ENCODE results near the gene UBE2M.
"Not testable (repeated sequence)": the region's sequence is repeated elsewhere in the genome, so short reads cannot be mapped to it uniquely, and the experiment has no call there.

Gene UBE2M

GRCh38 chr19:58558066-58558622 lies at the start of gene UBE2M:
TSS of gene UBE2M (minus strand) at chr19:58558611. CDS start at chr19:58558381, 230 bp downstream.
- DNase-seq (ENCODE audit: low spot score), result peak; percentile 66

- not testable (repeated sequence) for DNase-seq (ENCODE audit: low spot score)
Measured at GRCh38 chr19:58607213-58607612, 48.8 kb upstream of the UBE2M start.

DNA sequence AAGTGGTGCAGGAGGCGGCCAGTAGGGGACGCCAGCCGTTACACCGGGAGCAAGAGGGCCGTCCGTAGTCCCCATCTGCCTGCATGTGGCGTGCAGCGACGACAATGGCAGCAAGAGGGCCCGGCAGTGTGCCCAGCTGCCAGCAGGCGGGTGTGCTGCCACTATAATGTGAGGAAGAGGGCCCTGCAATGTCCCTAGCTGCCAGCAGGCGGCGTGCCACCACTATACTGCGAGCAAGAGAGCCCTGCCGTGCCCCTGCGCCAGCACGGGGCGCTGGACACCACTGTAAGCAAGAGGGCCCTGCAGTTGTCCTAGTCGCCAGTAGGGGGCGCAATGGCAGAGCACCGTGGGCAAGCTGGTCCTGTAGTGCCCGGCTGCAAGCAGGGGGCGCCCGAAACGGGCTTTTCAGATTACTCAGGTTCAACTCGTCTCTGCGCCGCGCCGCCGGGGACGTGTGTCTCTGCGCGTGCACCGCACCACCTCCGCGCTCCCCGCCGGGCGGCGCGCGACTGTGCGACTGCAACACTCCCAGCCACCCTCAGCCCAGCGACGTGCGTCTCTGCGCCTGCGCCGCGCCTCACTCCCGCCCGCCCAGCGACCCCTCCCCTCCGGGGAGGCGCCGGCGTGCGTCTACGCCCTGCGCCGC lies 48.0 kb upstream of the UBE2M start:
- not testable (repeated sequence) for DNase-seq (ENCODE audit: low spot score)

- no peak for DNase-seq (ENCODE audit: low spot score)
Measured at GRCh38 chr19:58586133-58586765, 27.8 kb upstream of the UBE2M start.

- DNase-seq (ENCODE audit: low spot score), result no peak
Measured at GRCh38 chr19:58585442-58586132, 27.2 kb upstream of the UBE2M start.

DNA sequence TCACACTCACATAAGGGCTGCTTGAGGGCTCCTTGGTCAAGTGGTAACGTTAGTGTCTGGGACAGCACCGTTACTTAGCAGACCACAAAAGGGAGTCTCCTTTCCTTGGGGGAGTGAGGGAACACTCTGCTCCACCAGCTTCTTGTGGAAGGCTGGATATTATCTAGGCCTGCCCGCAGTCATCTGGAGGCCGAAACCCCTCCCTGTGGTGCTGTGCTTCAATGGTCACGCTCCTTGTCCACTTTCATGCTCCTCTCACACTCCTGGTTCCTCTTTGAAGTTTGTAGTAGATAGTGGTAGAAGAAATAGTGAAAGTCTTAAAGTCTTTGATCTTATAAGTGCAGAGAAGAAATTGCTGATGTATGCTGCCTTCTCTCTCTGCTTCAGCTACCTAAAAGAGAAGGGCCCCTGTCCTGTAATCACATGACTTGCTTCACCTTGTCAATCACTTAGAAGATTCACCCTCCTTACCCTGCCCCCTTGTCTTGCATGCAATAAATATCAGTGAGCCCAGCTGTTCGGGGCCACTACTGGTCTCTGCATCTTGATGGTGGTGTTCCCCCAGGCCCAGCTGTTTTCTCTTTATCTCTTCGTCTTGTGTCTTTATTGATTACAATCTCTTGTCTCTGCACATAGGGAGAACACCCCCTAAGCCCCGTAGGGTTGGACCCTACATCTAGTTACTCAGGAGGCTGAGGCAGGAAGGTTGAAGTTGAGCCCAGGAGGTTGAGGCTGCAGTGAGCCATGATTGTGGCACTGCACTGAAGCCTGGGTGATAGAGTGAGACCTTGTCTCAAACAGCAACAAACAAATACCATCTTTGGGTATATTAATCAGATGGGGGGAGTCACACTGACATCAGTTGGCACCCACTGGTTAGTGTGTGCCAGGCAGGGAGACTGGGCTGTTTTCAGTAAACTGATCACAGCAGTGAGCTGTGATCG lies 26.4 kb upstream of the UBE2M start:
- no peak for DNase-seq (ENCODE audit: low spot score)

- DNase-seq (ENCODE audit: low spot score), result no peak
Measured at GRCh38 chr19:58582985-58583384, 24.6 kb upstream of the UBE2M start.

DNA sequence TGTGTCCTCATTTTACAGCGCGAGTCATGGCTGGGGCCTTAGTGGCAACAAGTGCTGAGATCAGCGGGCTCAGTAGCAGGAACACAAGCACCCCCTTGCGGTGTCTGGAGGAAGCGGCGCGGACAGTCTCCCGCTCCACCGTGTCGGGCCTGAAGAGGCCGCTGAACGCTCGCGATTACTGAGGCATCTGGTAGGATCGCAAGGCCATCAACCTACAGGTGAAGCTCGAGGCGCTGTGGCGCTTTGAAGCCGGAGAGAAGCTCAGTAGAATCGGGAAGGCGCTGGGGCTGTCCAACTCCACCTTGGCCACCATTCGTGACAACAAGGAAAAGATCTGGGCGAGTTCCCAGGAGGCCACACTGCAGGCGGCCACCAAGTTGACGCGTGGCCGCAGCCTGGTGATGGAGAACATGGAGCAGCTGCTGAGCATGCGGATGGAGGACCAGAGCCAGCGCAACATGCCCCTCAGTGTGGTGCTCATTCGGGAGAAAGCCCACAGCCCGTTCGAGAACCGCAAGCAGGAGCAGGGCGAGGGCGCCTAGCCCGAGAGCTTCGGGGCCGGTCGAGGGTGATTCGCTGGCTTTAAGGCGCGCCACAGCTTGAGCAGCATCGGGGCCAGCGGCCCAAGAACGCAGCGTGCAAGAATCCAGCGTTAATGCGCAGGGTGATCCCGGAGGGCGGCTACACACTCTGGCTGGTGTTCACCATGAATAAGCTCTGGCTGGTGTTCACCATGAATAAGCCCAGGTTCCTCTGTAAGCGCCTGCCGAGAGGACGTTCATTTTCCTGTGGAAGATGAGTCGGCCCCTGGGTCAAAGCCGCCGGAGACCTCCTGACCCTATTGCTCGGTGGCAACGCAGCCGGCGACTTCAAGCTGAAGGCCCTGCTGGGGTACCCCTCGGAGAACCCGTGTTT lies 23.1 kb upstream of the UBE2M start:
- peak; percentile 92 for DNase-seq (ENCODE audit: low spot score)

DNA sequence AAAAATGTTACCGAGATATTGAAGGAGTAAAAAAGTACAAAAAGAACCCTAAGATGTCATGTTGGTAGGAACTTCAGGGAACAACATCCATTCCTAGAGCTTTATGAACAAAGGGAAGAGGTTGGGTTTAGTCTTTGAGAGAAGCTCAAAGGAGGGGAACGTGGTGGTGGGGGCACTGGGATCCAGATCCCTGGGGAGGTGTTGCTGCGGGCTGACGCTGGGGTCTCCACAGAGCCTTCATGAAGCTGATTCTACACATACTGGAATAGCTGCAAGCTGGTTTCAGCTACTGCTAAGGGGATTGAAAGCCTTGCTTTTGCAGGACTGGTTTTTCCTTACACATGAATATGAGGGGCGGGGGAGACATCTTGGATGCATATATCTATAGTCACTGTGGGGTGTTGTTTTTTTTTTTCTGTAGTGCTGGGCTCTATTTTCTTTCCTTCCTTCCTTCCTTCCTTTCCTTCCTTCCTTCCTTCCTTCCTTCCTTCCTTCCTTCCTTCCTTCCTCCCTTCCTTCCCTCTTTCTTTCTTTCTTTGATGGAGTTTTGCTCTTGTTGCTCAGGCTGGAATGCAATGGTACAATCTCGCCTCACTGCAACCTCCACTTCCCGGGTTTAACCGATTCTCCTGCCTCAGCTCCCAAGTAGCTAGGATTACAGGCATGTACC lies 21.2 kb upstream of the UBE2M start:
- DNase-seq (ENCODE audit: low spot score), result no peak

DNA sequence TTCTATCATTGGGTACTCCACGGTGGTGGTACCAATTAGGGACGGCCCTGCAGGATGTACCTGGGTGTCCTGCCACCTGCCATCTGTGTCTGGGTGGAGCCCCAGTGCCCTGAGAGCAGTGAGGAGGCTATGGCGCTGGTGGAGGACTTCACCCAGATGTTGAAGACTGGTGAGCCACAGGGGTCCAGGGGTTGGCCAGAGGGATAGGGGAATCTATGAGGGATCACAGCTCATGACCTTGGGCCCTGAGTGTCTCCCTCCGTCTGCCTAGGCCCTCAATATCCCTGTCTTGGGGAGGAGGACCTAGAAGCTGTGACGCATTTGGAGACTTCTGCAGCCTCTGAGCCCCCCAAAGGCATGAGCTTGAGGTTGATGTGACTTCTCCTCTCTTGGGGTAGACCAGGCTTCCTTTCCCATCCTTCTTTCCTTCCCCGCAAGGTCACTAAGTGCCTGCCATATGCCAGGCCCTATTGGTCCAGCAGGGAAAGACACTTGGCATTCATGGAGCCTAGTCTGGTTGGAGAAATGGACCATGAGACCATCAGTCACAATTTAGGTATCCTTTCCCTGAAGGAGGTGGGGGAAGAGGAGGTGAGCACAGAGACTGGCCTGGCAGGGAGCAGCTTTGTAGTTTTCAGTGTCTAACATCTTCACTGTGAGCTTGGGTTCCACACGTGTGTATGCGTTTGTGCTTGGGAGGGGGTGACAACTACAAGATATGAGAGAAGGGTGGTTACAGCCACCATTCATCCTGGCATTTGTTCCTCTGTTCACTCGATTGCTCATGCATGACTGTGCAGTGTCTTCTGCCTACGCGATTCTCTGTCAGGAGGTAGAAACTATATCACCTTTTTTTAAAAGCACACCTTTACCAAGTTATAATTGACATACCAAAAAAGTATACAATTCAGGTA lies 19.9 kb upstream of the UBE2M start:
- DNase-seq (ENCODE audit: low spot score), result no peak

- not testable (repeated sequence) for DNase-seq (ENCODE audit: low spot score)
Measured at GRCh38 chr19:58577581-58577980, 19.2 kb upstream of the UBE2M start.

DNA sequence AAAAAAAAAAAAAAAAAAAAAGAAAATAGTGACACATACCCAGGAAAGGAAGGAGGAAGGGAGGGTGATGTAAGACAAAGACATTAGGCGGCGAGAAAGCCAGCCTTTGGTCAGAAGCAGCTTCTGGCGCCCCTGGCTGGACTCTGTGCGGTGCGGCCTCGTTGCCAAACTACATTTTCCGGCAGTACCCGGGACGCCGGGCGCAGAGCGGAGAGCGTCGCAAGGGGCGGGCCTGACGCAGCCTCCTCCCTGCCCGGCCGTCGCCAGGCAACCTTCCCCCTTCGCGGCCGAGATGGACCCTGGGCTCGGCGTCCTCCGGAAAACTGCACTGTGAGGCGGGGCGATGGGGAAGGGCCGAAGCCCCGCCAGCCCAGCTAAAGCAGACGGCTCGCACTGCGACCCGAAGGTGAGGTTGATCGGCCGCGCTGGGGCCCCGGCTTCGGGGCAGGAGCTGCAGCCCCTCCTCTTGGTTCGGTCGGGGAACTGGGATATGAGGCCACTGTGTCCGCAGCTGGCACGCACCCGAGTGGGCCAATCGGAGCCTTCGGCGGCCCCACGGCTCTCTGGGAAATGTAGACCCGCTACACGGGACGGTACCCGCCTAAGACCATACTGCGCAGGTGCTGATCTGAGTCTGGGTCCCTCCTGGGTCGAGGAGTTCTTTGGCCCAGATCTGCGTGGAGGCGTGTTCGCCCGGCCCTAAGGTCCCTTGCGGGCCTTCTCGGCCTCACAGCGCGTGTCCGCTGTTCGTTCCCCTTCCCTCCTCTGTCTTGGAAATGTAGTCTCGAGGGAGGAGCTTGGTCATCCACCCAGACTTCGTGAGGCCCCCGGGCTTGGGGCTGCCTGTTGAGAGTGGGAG lies 17.0 kb upstream of the UBE2M start:
- peak; percentile 91 for DNase-seq (ENCODE audit: low spot score)

- no peak for DNase-seq (ENCODE audit: low spot score)
Measured at GRCh38 chr19:58573658-58574164, 15.3 kb upstream of the UBE2M start.

- DNase-seq (ENCODE audit: low spot score), result peak; percentile 100
Measured at GRCh38 chr19:58572818-58573657, 14.6 kb upstream of the UBE2M start, which contains the start of gene MZF1. TSS of gene MZF1 (minus strand) at chr19:58573335. CDS start at chr19:58571389, 1,946 bp downstream.

- DNase-seq (ENCODE audit: low spot score), result no peak
Measured at GRCh38 chr19:58572026-58572817, 13.8 kb upstream of the UBE2M start.

GRCh38 chr19:58571575-58571947 lies 13.2 kb upstream of the UBE2M start:
- no peak for DNase-seq (ENCODE audit: low spot score)

Data from NAMALWA (cell line).